Glomerular visceral epithelial cell (primary cell): ENCODE results near the gene ADARB2.

Experiments
- DNase-seq: peaks from one replicate; pipeline ENCODE4 v3.0.0-alpha.2; 2016; ENCODE audit errors: extremely low spot score

ADARB2 gene

DNA sequence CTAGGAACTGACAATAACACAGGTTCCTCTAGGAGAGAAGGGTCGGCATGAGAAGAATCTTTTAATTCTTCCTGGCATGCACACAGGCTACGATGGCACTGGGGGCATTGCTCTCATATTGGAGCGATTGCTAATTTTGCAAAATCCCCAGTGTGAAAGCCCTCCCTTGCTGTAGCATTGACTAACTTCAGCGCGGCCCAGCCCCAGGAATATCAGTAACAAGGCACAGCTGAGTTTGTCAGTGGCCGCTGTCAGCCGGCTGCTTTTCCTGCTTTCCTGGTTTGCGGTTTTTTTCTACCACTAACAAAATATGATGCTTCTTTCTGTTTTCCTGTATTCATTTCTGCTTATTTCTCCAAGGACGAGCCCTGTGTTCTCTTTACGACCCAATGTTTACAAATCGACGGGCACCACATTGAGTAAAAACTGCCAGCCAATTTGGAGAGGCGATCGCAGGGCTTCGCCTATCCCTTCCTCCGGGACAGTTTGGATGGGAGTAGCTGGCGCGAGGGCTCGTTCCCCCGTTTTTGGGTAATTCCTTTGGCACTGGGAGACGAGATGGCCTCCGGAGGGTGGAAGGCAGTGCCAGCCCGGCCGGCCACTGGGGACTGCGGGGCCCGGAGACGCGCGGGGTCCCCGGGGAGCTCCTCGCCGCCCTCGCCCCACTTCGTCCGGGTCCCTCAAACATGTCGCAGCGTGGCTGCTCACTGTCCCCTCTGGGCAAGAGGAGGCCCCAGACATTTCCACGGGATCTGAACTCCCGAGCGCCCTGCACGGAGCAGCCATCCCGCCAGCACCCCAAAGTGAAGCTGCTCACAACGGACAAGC is 967 bp downstream of the ADARB2 start:
- DNase-seq: no peak

DNA sequence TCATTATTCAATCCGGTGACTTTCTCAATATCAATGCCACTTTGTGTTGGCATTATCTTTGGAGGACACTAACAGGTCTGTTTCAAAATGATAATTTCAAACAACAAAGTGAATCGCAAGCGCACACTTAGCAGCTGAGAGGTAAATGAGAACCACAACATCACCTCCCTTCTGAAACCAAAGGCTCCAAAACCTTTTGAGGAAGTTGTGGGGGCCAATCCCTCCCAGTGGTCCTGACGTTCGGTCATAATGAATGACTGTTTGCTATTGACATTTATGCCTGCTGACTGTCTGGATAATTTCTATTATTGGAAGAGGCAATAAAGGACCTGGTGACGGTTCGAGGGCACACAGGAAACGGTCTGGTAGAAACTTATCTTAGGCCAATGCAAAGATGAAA is 1.8 kb downstream of the ADARB2 start:
- no peak for DNase-seq

DNA sequence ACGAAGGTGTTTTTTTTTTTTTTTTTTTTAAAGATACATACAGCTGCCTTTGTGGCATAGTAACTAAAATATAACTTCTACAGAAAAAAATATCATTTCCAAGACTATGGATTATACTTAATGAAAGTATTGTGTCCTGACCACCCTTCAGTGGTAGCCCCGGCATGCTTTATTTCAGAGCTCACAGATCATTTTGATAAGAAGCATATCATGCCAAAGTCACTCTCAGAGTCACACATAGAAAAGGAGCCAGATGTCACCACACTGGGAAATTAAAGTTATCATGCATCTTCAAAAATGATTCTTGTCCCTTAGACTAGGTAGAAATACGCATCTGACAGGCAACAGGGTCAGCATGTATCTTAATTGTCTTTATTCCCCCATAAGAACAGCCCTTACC is 3.0 kb downstream of the ADARB2 start:
- DNase-seq: no peak

DNA sequence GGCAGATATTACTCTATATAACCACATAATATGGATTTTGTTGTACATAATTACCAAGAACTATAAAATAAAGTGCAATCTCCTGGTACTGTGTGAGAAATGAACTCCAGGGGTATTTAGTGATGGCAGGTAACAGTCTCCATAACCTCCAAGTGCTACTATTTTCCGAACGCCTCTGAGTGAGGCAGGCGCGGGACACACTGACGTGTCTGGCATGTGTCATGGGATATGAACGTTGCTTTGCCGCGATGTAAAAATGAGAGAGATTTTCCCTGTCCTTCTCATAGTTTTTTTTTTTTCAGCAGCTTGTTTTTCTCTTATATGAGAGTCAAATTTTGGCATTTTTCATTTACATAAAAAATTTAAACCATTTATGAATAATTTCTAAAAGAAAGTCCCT is 3.6 kb downstream of the ADARB2 start:
- DNase-seq: no peak

DNA sequence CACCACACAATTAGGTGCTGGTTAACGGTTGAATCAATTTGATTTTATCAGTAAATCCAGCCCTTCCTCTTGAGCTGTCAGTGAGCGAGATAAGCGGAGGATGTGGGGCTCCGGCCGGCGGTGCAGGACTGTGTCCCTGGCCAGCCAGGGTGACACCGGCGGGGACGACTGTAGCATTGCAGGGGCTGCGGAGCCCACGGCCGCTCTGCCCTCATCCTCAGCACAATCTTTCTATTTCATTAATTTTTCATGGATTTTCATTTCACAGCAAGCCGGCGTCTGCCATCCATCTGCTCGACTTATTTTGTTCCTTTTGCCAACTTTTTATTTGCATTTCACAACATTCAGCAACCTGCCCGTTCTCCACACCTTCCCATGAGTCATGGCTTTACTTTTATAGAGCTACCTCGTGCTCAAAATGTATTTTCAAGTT is 4.7 kb downstream of the ADARB2 start:
- no peak for DNase-seq

DNA sequence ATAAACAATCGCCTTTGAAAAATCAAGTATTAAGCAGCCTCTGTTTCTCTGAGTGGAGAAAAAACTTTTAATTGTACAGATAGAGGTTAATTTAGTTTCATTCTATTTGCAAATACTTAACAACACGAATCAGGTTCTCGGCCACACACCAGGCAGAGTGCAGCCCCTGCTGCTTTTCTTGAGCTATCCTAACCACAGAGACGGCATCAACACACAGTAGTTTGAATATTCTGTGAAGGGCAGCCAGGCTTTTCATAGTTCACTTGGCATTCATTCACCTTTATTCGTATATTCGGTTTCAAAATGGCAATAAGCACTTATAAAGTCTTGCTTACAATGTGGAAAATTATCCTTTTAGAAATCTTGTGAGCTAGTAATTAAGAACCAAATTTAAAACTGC is 5.7 kb downstream of the ADARB2 start:
- no peak for DNase-seq

DNA sequence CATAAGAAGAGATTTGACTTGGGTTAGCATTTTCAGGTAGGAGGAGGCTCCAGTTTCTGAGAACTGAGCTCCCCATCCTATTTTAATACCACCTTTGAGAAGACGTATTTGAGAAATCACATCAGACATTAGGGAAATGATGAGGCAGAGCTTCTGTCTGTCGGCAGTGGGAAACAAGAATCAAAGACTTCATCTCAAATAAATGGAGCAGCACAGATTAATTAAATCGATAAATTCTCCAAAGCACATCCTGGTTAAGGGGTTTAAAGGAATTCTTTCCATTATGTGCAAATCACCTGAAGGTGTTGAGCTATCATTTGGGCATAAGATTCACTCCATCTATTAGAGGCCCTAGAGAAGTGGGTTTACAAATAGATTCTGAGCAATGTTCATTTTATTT is 7.6 kb downstream of the ADARB2 start:
- no peak for DNase-seq

DNA sequence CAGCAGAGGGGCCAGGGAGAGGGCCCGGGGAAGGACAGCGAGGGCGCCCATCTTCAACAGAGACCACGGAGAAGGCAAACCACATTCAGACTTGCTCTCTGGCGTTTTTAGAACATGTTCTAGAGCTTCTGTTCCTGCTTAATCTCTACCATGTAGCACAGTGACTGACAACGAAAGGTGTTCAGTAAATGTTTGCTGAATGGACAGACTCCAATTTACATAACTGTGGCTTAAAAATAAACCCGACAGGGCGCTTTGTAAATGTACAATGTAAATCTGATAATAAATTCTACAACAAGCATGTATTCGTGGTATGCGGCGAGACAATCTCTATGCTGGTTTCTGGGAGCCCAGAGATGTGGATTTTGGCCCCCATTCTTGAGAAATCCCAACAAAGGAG is 10.5 kb downstream of the ADARB2 start:
- no peak for DNase-seq

DNA sequence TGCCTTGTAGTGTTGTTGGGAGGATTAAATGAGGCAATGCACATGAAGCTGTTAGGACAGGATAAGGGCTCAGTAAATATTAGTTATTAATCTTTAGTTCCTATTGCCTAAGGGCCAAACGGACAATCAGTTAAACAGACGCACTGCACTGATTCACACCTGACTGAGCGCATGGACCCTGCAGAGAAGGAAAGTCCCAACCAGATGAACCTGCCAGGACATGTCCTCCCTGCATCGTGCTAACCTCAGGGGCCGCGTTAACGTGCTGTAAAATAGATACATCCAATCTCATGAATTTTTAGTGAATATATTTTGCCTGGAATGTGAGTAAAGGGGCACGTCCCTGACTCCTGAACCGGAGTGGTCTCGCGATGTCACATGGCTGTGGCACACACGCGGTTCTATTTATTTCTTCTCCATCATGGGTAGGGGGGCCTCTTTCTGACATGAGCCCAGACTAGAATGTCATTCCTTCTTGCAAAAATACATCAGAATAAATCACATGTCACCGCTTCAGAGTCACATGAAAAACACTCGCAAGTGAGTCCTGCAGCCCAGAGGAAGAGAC is 12.3 kb downstream of the ADARB2 start:
- DNase-seq: no peak

DNA sequence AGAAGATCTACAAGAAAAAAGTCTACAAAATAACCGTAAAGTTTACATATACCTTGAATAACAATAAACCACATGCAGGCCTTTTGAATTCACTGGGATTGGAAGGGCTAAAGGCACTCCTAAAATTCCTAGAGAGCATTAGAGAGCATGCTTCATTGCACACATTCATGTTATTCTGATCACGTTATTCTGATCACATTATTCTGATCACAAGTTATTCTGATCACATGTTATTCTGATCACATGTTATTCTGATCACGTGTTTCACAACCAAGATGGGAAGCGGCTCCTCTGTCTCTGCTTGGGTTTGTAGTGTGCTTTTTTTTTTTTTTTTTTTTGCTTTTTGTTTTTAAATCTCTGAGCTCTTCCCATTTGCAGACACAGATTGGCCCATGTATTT is 20.5 kb downstream of the ADARB2 start:
- no peak for DNase-seq

DNA sequence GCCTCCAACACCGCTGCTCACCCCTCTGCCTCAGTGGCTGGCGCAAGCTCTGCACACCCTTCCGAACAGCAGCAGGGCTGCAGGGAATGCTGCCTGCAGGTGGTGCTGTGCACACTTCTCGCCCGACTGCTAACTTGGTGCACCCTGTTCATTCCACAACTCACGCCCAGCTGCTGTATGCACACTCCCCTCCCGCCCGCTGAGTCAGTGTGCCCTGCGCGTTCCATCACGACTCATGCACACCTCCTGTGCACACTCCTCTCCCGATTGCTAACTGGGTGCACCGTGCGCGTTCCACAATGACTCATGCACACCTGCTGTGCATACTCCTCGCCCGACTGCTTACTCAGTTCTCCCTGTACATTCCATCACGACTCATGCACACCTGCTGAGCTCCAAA is 21.5 kb downstream of the ADARB2 start:
- no peak for DNase-seq

DNA sequence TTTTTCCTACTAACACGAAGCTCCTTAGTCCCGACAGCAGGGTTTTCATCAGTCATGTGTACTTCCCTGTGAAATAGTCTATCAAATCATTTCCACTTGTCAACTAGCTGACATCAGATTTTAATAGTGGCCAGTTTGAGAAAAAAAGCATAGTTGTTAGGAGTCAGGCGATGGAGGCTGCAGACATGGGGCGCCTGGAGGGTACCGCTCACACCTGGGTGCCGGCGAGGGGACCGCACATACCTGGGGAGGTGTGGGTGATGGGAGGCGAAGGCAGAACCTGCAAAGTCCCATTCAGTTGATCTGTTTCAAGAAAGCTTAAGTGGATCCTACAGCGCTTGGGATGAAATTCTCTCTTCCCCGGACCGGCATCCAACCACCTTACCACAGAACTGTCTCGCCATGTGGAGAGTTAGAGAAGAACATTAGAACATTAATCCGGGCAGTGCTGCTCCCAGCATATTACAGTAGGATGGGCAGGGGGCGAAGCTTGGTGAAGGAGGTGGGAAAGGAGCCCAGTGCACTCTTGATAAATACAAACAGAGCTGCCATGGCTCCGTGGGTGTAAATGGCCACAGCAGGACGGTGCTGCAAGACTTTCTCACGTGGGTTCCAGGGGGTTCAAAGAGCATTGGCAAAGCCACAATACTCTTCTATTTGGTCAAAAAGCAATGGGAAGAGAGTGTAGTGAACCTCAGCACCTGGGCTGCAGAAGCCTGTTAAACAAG is 24.2 kb downstream of the ADARB2 start:
- DNase-seq: no peak

DNA sequence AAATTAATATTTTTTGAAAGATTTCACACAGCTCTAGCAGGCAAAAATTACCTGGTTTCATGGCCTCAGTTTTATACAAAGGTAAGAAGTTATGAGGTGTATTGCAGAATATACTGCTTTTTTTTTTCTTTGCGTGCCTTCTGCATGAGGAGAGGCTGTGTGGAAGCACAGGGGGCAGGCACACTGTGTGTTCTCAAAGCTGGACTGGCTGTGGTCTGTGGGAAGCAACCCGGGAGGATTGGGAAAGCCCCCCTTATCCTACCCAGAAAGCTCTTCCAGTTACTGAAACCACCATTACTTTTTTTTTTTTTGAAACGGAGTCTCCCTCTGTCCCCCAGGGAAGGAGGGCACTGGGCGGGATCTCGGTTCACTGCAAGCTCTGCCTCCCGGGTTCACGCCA is 25.0 kb downstream of the ADARB2 start:
- no peak for DNase-seq

DNA sequence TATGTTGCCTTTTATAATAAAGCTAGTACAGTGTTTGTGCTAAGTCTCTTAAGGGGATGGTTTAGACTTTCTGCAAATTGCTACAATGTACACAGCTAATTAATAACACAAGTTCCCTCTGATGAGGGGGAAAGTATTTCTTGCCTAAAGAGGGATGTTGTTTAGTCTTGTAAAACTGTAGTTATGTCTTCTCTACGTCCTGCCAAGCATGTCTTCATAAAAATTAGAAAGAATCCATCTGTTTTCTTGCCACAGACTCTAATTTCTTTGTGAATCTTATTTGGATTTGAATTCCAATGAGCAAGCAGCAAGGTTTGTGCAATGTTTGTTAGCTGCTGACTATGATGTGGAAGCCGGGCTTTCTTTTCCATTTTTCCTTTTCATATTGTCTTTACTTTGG is 28.2 kb downstream of the ADARB2 start:
- DNase-seq: no peak

DNA sequence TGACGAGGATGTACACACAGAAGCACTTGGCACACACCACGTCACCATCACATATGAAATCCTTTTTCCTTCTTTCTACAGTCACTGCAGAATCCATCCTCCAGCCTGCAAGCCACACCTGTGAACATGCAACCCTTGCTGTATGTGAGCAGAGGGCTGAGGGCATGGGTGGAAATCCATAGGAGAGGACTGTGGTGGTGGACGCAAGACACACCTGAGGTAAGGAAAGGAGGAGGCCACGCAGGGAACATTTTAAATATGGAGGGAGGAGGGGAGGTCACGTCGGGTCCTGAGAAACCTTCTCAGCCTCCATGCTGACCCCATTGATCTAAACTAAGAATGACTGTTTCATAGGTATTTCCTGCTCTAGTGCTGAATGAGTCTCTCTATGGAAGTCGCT is 28.6 kb downstream of the ADARB2 start:
- no peak for DNase-seq

DNA sequence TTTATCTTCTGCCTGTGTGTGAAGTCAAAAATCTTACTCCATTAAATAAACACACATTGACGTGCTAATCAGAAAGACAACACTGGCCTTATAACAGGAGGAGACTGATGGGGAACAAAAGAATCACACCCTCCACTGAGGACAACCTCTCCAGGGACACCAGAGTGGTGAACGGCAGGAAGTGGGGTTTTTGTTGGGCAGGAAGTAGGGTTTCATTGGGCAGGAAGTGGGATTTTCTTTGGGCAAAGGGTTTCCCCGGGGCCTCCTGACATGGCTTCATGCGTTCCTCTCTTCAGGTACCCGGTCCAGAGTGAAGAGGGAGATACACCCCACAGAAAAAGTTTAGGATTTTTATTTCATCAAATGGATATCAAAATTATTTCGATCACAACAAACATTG is 30.6 kb downstream of the ADARB2 start:
- DNase-seq: no peak

DNA sequence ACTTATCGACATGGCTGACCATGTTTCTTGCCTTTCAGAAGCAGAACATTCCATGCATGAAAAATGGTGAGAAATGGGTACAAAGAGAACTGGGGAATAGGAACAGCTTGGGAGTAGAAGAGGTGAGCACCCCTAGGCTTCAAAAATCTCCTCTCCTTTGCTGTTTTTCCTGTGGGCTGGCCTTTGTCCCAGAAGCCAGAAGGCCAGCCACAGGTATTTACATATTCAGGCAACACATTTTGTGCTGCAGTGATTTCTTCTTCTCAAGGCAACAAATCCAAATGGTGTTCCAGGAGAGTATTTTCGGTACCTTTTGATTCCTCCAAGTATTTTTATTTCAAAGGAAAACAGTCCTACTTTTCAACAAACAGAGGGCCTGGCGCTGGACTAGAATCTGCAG is 31.1 kb downstream of the ADARB2 start:
- no peak for DNase-seq

DNA sequence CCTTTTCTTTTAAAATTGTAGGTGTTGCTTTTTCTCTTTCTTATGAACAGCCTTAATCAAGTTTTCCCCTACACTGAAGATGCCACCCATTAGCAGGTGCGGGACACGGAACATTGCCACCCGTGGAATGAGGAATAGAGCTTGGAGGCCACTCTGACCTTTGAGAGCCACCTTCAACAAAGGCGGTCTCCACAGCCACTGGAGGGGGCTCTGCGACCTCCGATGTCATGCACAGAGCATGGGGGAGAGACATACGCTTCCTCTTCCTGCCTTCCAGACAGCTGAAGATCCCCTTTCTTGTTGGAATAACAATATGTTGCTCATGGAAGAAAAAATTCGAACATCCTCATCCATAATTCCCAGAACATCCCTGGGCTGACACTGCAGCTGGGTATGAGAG is 39.1 kb downstream of the ADARB2 start:
- DNase-seq: no peak

DNA sequence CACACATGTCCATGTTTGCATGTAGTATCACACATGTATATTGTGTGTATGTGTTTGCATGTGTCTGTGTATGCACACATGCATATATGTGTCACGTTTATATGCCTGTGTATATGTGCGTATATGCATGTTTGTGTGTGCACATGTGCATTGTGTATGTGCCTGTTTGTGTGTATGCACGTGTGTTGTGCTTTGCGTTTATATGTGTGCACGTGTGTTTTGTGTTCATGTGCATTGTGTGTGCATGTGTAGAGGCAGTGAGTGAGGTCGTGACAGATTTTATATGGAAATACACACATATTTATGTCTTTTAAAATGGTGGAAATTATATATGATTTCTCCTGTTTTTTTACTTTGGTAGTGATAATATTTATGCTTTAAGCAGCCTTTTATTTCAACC is 41.2 kb downstream of the ADARB2 start:
- DNase-seq: no peak

DNA sequence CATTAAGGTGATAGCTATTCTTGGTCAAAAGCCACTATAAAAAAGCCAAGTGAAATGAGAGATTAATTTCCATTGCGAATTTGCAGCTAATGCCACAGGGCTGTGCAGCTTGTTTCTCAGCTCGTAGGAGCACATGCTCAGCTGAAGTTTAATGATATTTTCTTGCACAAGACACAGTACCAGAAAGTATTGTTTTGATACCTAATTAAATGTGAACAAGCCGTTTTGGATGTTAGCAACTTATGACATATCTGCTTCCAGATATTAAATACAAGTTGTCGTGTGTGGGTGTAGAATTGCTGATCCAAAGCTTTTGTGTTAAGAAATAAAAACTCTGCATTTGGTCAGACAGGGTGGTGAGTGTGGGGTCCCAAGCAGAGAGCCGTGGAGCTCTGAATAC is 47.2 kb downstream of the ADARB2 start:
- no peak for DNase-seq

DNA sequence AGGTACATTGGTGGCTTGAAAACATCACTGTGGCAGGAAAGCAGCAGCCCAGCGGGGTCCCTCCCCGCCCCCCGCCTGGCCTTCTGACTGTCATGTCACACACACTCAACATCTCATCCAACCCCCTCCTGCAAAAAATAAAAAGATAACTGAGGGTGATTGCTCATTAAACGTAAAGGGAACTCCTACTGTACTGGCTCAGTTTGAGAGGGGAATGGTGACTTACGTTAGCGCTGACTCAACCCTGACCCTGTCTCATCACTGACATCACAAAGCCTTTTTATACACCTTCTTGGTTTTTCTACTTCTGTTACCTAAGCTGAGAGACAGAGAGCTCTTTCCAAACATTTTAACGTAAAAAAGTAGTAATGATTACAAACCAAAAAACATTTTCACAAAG is 48.8 kb downstream of the ADARB2 start:
- no peak for DNase-seq

DNA sequence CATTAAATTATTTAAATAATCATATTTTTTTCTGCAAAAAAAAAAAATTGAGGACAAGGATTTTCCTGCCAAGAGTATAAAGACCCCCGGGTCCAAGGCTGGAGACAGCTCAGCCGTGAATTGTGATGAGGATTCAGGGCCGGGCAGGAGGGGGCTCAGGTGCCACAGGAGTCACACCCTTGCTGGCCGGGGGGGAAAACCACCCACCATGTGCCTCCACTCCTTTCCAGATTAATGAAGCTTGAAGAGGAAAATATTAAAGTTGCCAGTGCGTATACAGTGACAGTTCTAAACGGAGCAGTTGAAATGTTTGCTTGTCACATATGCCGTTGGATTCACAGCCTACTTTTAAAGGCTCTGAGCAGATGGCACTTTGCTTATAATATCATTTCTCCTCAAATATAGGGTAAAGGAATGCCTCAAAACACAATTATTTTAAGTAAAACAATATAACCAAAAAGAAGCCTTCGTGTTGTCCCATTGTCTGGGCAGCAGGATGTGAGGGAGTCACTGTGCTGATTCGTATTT is 49.6 kb downstream of the ADARB2 start:
- no peak for DNase-seq

DNA sequence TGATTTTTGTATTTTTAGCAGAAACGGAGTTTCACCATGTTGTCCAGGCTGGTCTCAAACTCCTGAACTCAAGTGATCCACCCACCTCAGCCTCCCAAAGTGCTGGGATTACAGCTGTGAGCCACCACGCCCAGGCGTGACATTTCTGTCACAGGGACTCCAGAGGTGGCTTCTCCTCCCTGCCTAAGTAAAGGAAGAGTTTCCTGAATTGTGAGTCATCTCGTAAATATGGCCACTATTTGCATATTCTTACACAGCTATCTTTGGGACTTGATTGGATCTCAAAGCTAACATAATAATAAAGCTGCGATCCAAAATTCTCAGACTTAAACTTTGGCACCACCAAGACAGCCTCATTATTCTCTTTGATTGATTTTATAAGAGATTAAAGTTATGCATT is 50.1 kb downstream of the ADARB2 start:
- no peak for DNase-seq
